Chondrocyte (in vitro differentiated cells): ENCODE data around the gene STK32A. TPM values are rescaled to one million over a fixed set of nuclear protein-coding genes. Genes with fewer than 3 reads are reported as not detected.

Experiments
- DNase-seq: peaks from one replicate; pipeline ENCODE4 v3.0.0; 2021; ENCODE audit warnings: mixed read lengths, low spot score
- H3K27ac Mint-ChIP-seq: one replicate; pipeline ENCODE4 v1.8.0; 2021; ENCODE audit warnings: mild to moderate bottlenecking, moderate library complexity, mixed read lengths; ENCODE audit not compliant: unreplicated experiment
- H3K27me3 Mint-ChIP-seq: 2 replicates; pipeline ENCODE4 v1.8.0; 2021; ENCODE audit warnings: low read depth, mixed read lengths
- H3K36me3 Mint-ChIP-seq: 2 replicates; pipeline ENCODE4 v1.8.0; 2021; ENCODE audit warnings: low read depth, mixed read lengths
- H3K4me1 Mint-ChIP-seq: 2 replicates; pipeline ENCODE4 v1.8.0; 2021; ENCODE audit warnings: low read depth, mild to moderate bottlenecking, mixed read lengths
- H3K4me3 Mint-ChIP-seq: one replicate; pipeline ENCODE4 v1.8.0; 2021; ENCODE audit warnings: mild to moderate bottlenecking, moderate library complexity, mixed read lengths; ENCODE audit not compliant: unreplicated experiment
- H3K9me3 Mint-ChIP-seq: 2 replicates; pipeline ENCODE4 v1.8.0; 2021; ENCODE audit warnings: low read depth, mixed read lengths
- CTCF ChIP-seq: fragments of 200-600 bp; sonication (generic); IDR thresholded peaks from 2 replicates; pipeline ENCODE4 v1.5.0; 2021; ENCODE audit warnings: antibody characterized with exemption, mild to moderate bottlenecking, moderate library complexity
- total RNA-seq: library from RNA; stranded (reverse); gene quantifications from 3 replicates; pipeline ENCODE4 v1.2.1, GENCODE V29; 2021

Gene STK32A
- total RNA-seq, 1 donor from 2014 or later = 0.12 TPM

DNA sequence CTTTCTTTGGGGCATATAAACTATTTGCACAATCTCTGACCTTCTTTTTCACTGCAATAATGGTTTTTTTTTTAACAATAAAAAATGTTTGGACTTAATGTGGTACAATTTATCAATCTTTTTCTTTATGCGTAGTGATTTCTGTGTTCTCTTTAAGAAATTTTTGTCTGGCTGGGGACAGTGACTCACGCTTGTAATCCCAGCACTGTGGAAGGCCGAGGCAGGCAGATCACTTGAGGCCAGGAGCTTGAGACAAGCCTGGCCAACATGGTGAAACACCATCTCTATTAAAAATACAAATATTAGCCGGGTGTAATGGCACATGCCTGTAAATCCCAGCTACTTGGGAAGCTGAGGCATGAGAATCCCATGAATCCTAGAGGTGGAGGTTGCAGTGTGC lies 72.3 kb downstream of the STK32A start:
- H3K9me3 Mint-ChIP-seq = no peaks in the 10 kb centered on the region
- DNase-seq = no peak

GRCh38 chr5:147309621-147310020 lies 74.8 kb downstream of the STK32A start:
- H3K9me3 Mint-ChIP-seq = peaks cover 4% of the 10 kb centered on the region
- H3K4me1 Mint-ChIP-seq = peaks cover 13% of the 10 kb centered on the region
- peaks cover 3% of the 10 kb centered on the region for H3K27me3 Mint-ChIP-seq
- no peaks in the 10 kb centered on the region for H3K36me3 Mint-ChIP-seq
- DNase-seq = no peak
- H3K27ac Mint-ChIP-seq = no peak overlapping the region
- no peak overlapping the region for H3K4me3 Mint-ChIP-seq
- no peak for TF ChIP-seq CTCF

More for the DNA sequence above, 72.3 kb downstream of the STK32A start:
- Mint-ChIP-seq H3K27me3 (no peaks in the 10 kb centered on the region), H3K4me3 (no peak overlapping the region), H3K27ac (no peak overlapping the region), H3K4me1 (peaks cover 24% of the 10 kb centered on the region), H3K36me3 (no peaks in the 10 kb centered on the region)
- no peak for TF ChIP-seq CTCF

GRCh38 chr5:147310059-147310704 lies 75.4 kb downstream of the STK32A start:
- Mint-ChIP-seq H3K27me3 (peaks cover 3% of the 10 kb centered on the region), H3K36me3 (no peaks in the 10 kb centered on the region), H3K4me1 (peaks cover 12% of the 10 kb centered on the region), H3K27ac (peak overlapping the region; percentile 64), H3K9me3 (peaks cover 4% of the 10 kb centered on the region), H3K4me3 (no peak overlapping the region)
- TF ChIP-seq CTCF = no peak
- no peak for DNase-seq

GRCh38 chr5:147317978-147318684 lies 83.3 kb downstream of the STK32A start:
- TF ChIP-seq CTCF = no peak
- H3K36me3 Mint-ChIP-seq = no peaks in the 10 kb centered on the region

DNA sequence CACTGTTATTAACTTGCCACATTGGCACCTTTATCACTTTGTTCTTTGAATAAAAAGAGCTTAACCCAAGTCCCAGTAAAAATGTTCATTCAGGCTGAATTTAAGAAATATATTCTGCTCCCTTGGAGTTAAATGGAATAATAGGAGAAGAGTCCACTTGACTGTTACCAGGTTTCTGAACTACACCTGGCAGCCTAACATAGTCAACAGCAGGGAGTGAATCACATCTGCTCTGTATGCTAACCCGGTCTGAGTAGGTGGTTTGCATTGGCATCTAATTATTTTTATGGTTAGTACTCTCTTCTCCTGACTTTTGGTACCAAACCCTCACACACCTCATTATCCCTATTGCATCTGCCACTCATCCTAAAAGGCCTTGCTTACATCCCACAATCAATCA lies 86.7 kb downstream of the STK32A start:
- Mint-ChIP-seq H3K9me3 (no peaks in the 10 kb centered on the region), H3K27ac (no peak overlapping the region), H3K4me3 (no peak overlapping the region), H3K36me3 (no peaks in the 10 kb centered on the region), H3K27me3 (peaks cover 7% of the 10 kb centered on the region), H3K4me1 (no peaks in the 10 kb centered on the region)
- TF ChIP-seq CTCF = no peak
- DNase-seq = no peak

More at GRCh38 chr5:147317978-147318684, 83.3 kb downstream of the STK32A start:
- peaks cover 4% of the 10 kb centered on the region for H3K9me3 Mint-ChIP-seq
- DNase-seq = no peak
- H3K4me3 Mint-ChIP-seq = no peak overlapping the region
- H3K27me3 Mint-ChIP-seq = peaks cover 7% of the 10 kb centered on the region
- H3K27ac Mint-ChIP-seq = no peak overlapping the region
- H3K4me1 Mint-ChIP-seq = no peaks in the 10 kb centered on the region
